ENCODE results near the gene SEMA3G.
A peak's percentile ranks its signal among the peaks of the same experiment; 100 is the strongest.

Gene SEMA3G

GRCh38 chr3:52444860-52445793, at the start of gene SEMA3G:
TSS of gene SEMA3G (minus strand) at chr3:52445103. CDS start at chr3:52445027, 76 bp downstream.
- peak; percentile 39 for FAIRE-seq

DNA sequence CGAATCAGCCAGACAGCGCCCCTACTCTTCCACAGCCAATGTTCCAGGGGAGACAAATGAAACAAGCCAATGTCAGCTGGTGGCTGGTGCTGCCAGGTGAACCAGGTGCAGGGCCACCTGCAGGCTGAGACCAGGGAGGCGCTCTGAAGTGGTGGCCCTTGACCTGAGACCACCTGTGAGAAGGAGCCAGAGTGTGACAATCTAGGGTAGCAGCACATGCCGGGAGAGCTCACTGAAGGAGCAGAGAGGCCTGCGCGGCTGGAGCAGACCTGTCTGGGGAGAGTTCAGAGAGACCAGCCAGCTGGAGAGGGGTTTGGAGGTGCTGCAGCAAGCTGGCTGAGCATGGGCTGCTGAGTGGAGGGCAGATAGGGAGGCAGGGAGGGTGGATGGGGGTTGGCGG, 49.5 kb upstream of the SEMA3G start:
- no peak for FAIRE-seq

DNA sequence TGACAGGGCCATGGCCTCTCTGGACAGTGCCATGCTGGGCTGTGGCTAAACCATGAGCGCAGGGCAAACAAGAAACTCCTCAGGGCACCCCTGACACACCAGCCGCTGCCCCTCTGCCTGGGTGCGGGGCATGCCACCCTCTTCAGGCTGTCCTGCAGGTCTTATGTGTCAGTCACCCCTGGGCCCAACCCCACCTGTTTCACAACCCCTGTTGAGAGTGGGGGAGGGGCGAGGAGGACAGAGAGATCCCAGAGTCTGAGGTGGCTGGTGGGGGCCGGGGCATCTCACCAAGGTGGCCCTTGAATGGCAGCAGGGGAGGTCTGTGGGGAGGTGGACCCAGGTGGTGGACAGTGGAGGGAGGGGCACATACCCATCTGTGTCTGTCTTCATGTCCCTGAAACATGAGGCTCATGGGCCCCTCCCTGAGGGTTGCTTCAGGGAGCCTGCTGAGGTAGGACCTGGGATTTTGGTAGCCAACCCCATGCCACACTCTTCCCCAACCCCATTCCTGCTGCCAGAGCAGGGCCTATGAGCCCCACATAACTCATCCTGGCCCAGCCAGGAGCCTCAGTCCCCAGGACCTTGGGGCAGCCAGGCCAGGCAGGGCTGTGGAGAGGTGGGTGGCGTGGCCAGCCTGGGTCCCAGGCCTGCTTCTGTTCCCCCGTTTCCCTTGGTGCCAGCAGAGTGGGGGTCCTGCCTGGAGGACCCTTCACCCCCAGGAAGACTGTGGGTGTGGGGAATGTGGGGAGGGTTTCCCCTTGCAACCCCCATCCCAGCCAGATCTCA, 48.5 kb upstream of the SEMA3G start:
- FAIRE-seq = no peak

- no peak for FAIRE-seq
These were observed 47.2 kb upstream of the SEMA3G start for GRCh38 chr3:52492059-52492458.

- no peak for FAIRE-seq
These were observed 46.1 kb upstream of the SEMA3G start for GRCh38 chr3:52490939-52491526.

DNA sequence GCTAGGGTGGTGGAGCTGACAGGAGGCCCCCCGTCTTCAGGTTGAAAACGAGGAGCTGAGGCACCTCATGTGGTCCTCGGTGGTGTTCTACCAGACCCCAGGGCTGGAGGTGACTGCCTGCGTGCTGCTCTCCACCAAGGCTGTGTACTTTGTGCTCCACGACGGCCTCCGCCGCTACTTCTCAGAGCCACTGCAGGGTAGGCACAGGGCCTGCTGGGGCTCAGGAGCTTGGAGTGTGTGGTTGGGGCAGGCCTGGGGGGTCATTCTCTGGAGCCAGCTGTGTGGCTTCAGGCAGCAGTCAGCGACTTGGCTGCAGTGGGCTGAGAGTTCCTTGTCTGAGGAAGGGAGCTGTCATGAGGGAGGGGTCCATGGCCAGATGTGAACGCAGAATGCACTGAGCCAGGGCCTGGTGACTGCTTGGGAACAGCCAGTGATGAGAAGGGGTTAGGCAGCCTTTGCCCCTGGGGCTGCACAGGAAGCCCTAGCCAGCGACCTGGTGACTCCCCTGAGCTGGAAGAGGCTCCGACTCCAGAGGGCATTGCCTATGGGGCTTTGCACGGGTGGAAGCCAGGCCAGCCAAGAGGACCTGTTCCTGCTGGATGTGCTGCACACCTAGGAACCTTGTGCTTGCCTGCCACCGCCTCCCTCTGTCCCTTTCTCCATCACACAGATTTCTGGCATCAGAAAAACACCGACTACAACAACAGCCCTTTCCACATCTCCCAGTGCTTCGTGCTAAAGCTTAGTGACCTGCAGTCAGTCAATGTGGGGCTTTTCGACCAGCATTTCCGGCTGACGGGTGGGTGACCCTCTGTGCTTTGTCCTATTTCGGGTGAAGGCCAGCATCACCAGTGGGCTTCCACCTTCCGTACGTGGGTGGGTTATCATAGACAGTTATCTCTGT, 45.4 kb upstream of the SEMA3G start:
- no peak for FAIRE-seq

DNA sequence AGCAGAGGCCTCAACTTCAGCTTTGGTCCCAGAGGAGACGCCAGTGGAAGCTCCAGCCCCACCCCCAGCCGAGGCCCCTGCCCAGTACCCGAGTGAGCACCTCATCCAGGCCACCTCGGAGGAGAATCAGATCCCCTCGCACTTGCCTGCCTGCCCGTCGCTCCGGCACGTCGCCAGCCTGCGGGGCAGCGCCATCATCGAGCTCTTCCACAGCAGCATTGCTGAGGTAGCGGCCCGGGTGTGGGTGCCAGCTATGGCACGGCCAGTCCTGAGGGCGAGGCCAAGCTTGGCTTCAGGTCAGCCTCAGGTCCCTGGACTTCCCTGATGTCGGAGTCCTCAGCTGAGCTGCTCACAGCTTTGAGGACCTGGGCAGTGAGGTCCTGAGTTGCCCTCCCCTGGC, 44.5 kb upstream of the SEMA3G start:
- FAIRE-seq = no peak

DNA sequence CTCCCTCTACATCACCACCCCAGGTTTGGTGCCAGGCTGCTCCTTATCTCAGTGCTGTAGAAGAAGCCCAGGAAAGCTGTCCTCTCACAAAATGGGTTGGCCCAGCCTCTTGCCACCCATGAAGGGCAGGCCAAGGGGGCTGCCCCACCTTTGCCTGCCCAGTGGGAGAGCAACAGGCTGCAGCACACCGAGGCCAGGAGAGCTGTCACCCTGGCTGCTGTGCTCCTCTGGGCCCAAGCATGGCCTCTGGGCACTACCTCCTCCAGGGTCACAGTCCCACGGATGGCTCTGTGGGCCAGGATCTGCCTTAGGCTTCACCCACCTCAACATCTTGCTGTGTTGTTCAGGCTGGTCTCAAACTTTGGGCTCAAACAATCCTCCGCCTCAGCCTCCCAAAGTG, 43.8 kb upstream of the SEMA3G start:
- FAIRE-seq = no peak

DNA sequence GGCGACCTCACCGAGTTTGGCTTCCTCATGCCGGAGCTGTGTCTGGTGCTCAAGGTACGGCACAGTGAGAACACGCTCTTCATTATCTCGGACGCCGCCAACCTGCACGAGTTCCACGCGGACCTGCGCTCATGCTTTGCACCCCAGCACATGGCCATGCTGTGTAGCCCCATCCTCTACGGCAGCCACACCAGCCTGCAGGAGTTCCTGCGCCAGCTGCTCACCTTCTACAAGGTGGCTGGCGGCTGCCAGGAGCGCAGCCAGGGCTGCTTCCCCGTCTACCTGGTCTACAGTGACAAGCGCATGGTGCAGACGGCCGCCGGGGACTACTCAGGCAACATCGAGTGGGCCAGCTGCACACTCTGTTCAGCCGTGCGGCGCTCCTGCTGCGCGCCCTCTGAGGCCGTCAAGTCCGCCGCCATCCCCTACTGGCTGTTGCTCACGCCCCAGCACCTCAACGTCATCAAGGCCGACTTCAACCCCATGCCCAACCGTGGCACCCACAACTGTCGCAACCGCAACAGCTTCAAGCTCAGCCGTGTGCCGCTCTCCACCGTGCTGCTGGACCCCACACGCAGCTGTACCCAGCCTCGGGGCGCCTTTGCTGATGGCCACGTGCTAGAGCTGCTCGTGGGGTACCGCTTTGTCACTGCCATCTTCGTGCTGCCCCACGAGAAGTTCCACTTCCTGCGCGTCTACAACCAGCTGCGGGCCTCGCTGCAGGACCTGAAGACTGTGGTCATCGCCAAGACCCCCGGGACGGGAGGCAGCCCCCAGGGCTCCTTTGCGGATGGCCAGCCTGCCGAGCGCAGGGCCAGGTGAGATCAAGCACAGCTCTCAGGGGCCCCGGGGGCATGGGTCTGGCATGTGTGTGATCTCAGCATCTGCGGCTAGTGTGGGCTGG, 43.1 kb upstream of the SEMA3G start:
- FAIRE-seq = no peak

- FAIRE-seq = no peak
These were observed 42.3 kb upstream of the SEMA3G start for GRCh38 chr3:52487050-52487787.

DNA sequence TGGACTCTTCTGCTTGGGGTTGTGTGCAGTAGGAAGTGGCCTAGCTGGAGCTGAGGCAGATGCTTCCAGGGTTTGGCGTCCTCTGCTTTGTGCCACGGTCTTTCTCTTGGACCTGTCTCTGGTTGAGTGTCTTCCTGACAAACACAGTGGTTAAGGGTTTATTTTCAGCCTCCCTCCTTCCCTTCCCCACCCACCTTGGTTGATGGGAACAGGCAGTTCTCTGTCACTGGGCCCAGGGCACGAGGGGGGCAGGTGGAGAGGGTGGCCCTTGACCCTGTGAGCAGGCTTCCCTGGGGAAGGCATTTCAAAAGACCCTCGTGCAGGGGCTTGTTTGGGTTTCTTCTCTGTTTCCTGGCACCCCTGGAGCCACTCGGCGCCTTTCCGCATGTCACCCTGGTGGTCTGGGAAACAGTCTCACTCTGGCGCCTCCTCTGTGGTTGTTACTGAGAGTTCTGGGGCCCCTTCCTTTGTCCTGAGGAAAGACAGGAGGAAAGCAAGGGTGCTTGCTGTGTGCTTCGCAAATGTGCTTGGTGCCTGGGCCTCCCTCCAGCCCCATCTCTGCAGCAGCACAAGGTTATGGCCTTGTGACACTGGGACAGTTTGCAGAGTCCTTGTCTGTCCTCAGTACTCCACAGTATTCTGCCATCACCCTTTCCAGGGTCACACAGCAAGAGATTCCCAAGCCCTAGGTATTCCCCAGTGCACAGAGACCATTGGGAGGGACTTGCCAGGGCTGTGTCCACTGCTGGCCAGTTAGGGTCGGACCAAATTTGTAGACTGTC, 40.0 kb upstream of the SEMA3G start:
- FAIRE-seq = no peak

- FAIRE-seq = peak; percentile 56
These were observed 38.9 kb upstream of the SEMA3G start for GRCh38 chr3:52483577-52484381.

DNA sequence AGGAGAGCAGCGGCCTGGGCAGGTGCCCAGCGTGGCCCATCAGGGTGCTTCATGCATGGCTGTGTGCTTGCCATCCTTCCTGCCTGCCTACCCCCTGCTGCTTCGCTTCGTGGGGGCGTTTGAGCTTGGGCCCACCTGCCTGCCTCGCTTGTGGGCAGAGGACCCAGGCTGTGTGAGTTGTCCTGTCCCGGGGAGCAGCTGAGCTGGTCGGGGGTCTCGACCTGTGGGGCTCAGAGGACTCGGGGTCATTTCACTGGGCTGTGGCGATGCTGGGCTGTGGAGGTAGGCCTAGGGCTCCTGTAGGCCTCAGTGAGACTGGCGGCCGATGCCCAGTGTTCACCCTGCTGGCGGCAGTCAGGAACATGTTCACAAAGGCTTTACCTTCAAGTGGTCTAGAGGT, 38.2 kb upstream of the SEMA3G start:
- FAIRE-seq = no peak

- no peak for FAIRE-seq
These were observed 37.1 kb upstream of the SEMA3G start for GRCh38 chr3:52481819-52482521.

- FAIRE-seq = no peak
These were observed 36.1 kb upstream of the SEMA3G start for GRCh38 chr3:52480768-52481715.

DNA sequence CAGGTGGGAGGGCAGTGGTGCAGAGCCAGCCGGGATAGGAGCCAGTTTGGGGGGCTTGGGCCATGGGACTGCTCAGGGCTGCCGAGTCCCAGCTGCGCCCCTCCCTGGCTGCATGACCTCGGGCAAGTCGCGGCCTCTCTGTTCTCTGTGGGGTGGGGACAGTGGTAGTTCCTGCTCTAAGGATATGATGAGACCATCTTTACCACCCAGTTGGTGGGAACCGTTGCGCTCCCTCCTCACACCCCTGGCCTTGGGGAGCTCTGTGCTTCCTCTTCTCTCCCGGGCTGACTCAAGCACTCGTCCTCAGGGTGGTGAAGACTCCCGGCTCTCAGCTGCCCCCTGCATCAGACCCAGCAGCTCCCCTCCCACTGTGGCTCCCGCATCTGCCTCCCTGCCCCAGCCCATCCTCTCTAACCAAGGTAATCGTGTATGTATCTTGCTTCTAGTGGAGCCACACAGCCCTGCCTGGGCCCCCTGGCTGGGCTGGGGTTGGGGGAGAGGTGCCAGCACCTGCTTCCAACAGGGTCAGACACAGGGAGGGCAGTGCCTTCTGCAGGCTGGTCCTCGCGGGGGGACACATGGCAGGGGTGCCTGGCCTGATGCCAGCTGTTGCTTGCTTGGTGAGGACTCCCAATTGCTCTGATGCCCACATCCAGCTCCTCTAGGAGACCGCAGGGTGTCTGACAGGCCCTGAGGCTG, 35.1 kb upstream of the SEMA3G start:
- no peak for FAIRE-seq
